ENCODE data around the gene PRKD3.
"Not testable (repeated sequence)": the region's sequence is repeated elsewhere in the genome, so short reads cannot be mapped to it uniquely, and the experiment has no call there.

The PRKD3 gene

DNA sequence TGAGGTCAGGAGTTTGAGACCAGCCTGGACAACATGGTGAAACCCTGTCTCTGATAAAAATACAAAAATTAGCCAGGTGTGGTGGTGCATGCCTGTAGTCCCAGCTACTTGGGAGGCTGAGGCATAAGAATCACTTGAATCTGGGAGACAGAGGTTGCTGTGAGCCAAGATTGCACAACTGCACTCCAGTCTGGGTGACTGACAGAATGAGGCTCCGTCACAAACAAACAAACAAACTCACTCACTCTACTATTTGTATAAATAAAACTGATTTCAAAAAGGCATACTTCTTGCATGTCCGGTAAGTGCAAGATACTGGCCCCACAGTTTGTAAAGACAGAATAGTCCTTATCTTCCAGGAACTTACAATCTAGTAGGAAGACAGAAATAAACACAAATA is 29.8 kb downstream of the PRKD3 start:
- H3K9me3 Mint-ChIP-seq; H3K4me3 Mint-ChIP-seq; H3K27me3 Mint-ChIP-seq; DNase-seq (ENCODE audit: low spot score in 2 of 2); ATAC-seq (replicated peaks; ENCODE audit: extremely low read depth, poor library complexity, severe bottlenecking): not testable (repeated sequence)
- peaks cover 13% of the 10 kb centered on the region for H3K4me1 Mint-ChIP-seq
- H3K27ac Mint-ChIP-seq (ENCODE audit: low read depth) = peak overlapping the region; percentile 0
- peaks cover 12% of the 10 kb centered on the region for H3K36me3 Mint-ChIP-seq (ENCODE audit: insufficient read depth)

DNA sequence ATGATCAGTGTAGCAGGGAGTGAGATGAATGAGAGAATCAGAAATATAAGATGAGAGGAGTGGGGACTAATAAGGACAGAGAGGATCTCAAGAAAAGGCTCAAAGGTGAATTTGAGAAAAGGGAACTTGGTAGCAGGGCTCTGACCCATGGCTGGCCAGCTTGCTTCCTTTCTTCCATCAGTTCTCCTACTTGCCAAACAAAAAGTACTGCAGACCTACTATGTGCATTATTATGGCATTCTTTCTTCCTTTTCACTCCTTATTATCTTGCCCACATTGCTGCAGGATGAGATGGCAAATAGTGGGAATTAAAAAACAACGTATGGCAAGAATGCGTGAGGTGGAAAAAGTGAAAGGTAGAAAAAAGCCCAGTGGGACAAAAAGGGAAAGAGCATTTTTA is 33.0 kb downstream of the PRKD3 start:
- ATAC-seq (replicated peaks; ENCODE audit: extremely low read depth, poor library complexity, severe bottlenecking) = no peak

DNA sequence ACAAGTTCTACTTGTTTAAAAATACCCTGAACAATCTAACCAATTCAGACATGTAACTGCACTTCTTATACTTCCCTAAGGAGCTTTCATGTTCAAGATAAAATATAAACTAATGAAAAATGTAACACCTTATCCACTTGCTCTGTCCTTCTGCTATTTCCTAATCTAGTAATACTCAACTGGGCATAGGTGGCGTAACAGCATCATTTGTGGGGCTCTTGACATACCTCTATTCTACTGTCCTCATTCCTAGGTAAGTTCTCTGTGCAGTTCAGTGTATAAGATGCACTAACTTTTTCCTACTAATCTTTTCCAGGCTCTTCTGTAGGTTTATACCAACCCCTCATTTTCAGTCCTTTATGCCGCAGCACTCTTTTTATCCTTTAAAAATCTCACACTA is 36.7 kb downstream of the PRKD3 start:
- H3K9me3 Mint-ChIP-seq = no peaks in the 10 kb centered on the region
- peaks cover 6% of the 10 kb centered on the region for H3K4me1 Mint-ChIP-seq
- H3K27ac Mint-ChIP-seq (ENCODE audit: low read depth) = no peak overlapping the region
- no peak for ATAC-seq (replicated peaks; ENCODE audit: extremely low read depth, poor library complexity, severe bottlenecking)
- H3K36me3 Mint-ChIP-seq (ENCODE audit: insufficient read depth) = peaks cover 20% of the 10 kb centered on the region
- DNase-seq (ENCODE audit: low spot score in 2 of 2) = no peak
- no peaks in the 10 kb centered on the region for H3K27me3 Mint-ChIP-seq
- H3K4me3 Mint-ChIP-seq = no peak overlapping the region

More for the DNA sequence above, 33.0 kb downstream of the PRKD3 start:
- DNase-seq (ENCODE audit: low spot score in 2 of 2) = no peak
- Mint-ChIP-seq H3K27ac (ENCODE audit: low read depth) (no peak overlapping the region), H3K4me1 (peaks cover 6% of the 10 kb centered on the region), H3K4me3 (no peak overlapping the region), H3K27me3 (no peaks in the 10 kb centered on the region), H3K9me3 (no peaks in the 10 kb centered on the region), H3K36me3 (ENCODE audit: insufficient read depth) (peaks cover 19% of the 10 kb centered on the region)

DNA sequence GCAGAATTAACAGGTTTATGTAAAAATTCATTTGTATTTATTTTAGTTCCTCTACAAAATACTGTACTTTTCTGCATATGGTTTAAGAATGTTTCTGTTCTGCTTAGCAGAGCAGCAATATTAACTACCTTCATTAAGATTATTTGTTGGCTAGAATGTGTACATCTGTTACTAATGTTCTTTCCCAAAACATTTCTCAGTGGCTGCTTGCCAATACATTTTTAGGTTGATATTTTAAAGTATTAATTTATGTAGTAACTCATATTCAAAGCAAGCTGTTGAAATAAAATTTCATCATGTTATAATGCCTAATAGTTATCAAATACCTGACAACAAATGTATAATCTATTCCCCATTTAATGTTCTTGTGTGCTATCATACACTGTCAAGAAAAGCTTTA is 40.3 kb downstream of the PRKD3 start:
- DNase-seq (ENCODE audit: low spot score in 2 of 2) (no peak), ATAC-seq (replicated peaks; ENCODE audit: extremely low read depth, poor library complexity, severe bottlenecking) (no peak)
- Mint-ChIP-seq H3K4me1 (no peaks in the 10 kb centered on the region), H3K27me3 (no peaks in the 10 kb centered on the region), H3K9me3 (no peaks in the 10 kb centered on the region), H3K27ac (ENCODE audit: low read depth) (no peak overlapping the region), H3K36me3 (ENCODE audit: insufficient read depth) (peaks cover 16% of the 10 kb centered on the region), H3K4me3 (no peak overlapping the region)

DNA sequence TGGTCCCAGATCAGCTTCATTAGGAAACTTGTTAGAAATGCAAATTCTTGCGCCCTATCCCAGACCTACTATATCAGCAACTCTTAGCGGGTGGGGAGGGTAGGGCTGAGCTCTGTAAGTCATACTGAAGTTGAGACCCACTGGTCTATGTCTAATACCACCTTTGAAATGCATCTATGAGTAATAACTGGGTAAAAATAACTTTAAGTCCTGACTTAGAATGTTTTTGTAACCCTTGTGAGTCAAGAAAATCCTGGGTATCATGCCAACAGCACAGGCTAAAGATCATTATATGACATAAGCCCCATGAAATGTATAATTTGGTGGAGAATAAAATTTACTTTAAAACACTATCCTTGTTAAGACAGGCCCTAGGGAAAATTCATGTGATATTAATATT is 41.4 kb downstream of the PRKD3 start:
- no peak overlapping the region for H3K4me3 Mint-ChIP-seq
- H3K4me1 Mint-ChIP-seq = no peaks in the 10 kb centered on the region
- no peak overlapping the region for H3K27ac Mint-ChIP-seq (ENCODE audit: low read depth)
- DNase-seq (ENCODE audit: low spot score in 2 of 2) = no peak
- peaks cover 19% of the 10 kb centered on the region for H3K36me3 Mint-ChIP-seq (ENCODE audit: insufficient read depth)
- H3K9me3 Mint-ChIP-seq = no peaks in the 10 kb centered on the region
- ATAC-seq (replicated peaks; ENCODE audit: extremely low read depth, poor library complexity, severe bottlenecking) = no peak
- no peaks in the 10 kb centered on the region for H3K27me3 Mint-ChIP-seq

DNA sequence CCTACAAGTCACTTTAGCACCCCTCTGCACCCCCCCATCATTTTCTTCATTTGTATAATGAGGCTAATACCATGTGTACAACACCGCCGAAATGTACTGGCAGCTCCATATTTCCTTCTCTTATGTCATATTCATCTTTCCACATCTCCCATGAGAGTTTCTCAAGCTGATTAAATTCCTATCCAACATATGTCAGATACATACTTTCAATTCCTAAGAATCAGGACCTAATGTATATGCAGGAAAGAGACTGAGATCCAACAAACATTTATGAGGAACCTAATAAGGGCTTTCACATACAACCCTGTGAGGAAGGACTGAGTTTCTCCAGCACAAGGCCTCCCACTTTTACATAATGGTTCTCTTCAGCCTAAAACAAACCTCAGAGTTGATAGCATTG is 41.9 kb downstream of the PRKD3 start:
- H3K4me3 Mint-ChIP-seq = no peak overlapping the region
- no peaks in the 10 kb centered on the region for H3K9me3 Mint-ChIP-seq
- DNase-seq (ENCODE audit: low spot score in 2 of 2) (no peak), ATAC-seq (replicated peaks; ENCODE audit: extremely low read depth, poor library complexity, severe bottlenecking) (no peak)
- no peak overlapping the region for H3K27ac Mint-ChIP-seq (ENCODE audit: low read depth)
- H3K36me3 Mint-ChIP-seq (ENCODE audit: insufficient read depth) = peaks cover 15% of the 10 kb centered on the region
- no peaks in the 10 kb centered on the region for H3K4me1 Mint-ChIP-seq
- no peaks in the 10 kb centered on the region for H3K27me3 Mint-ChIP-seq

DNA sequence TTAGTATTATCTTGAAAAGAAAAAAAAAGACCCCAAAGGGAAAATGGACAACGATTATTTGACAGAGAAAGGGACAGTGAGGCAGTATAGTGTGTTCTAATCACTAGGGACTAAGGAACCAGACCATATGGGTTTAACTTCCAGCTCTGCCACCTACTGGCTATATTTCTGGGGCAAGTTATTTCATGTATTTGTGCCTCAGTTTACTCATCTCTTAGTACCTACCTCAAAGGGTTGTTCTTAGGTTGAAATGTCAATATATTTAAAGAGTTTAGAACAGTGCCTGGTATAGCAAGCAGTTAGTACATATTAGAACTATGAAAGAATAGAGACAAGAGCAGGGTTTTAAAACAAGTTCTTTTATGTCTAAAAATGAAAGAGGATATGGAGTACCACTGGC is 42.7 kb downstream of the PRKD3 start:
- peaks cover 13% of the 10 kb centered on the region for H3K36me3 Mint-ChIP-seq (ENCODE audit: insufficient read depth)
- no peak overlapping the region for H3K4me3 Mint-ChIP-seq
- no peaks in the 10 kb centered on the region for H3K4me1 Mint-ChIP-seq
- no peak overlapping the region for H3K27ac Mint-ChIP-seq (ENCODE audit: low read depth)
- DNase-seq (ENCODE audit: low spot score in 2 of 2) (no peak), ATAC-seq (replicated peaks; ENCODE audit: extremely low read depth, poor library complexity, severe bottlenecking) (no peak)
- no peaks in the 10 kb centered on the region for H3K27me3 Mint-ChIP-seq
- no peaks in the 10 kb centered on the region for H3K9me3 Mint-ChIP-seq

DNA sequence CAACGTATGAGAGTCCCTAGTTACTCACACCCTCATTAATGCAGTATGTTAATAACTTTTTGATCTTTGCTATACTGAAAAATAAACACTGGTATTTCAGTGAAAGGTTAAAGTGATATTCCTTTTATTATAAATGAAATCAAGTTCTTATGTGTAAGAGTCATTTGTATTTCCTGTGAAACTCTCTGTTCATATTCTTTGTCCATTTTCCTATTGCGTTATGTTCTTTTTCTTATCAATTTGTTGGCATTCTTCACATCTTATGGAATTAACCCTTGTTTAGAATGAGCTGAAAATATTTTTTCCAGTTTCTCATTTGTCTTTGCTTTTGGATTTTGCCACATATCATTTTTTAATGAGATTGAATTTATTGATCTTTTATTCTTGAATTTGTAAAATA is 48.3 kb downstream of the PRKD3 start:
- H3K4me3 Mint-ChIP-seq = no peak overlapping the region
- H3K27ac Mint-ChIP-seq (ENCODE audit: low read depth) = no peak overlapping the region
- DNase-seq (ENCODE audit: low spot score in 2 of 2) (no peak), ATAC-seq (replicated peaks; ENCODE audit: extremely low read depth, poor library complexity, severe bottlenecking) (no peak)
- H3K36me3 Mint-ChIP-seq (ENCODE audit: insufficient read depth) = peaks cover 15% of the 10 kb centered on the region
- no peaks in the 10 kb centered on the region for H3K4me1 Mint-ChIP-seq
- H3K9me3 Mint-ChIP-seq = no peaks in the 10 kb centered on the region
- H3K27me3 Mint-ChIP-seq = no peaks in the 10 kb centered on the region

Data from central memory CD8-positive, alpha-beta T cell (primary cell).